HEK293 (cell line): ENCODE measurements around the gene PRR11.

Source experiments
- BCL6B ChIP-seq: fragments of 450-650 bp; formaldehyde crosslinking; IDR thresholded peaks from 2 replicates; pipeline ENCODE4 v1.5.1; 2017; ENCODE audit warnings: missing biosample characterization, missing genetic modification characterization
- GLIS1 ChIP-seq: fragments of 450-650 bp; formaldehyde crosslinking; IDR thresholded peaks from 2 replicates; pipeline ENCODE4 v1.5.1; 2016; ENCODE audit warnings: missing biosample characterization, missing genetic modification characterization
- HIC1 ChIP-seq: fragments of 450-650 bp; formaldehyde crosslinking; IDR thresholded peaks from 2 replicates; pipeline ENCODE4 v1.5.1; 2016; ENCODE audit warnings: missing biosample characterization, missing genetic modification characterization
- IKZF3 ChIP-seq: fragments of 450-650 bp; IDR thresholded peaks from 2 replicates; pipeline ENCODE4 v1.5.0; 2018; ENCODE audit warnings: missing biosample characterization, mild to moderate bottlenecking, missing genetic modification characterization, moderate library complexity
- KLF1 ChIP-seq: fragments of 450-650 bp; formaldehyde crosslinking; IDR thresholded peaks from 2 replicates; pipeline ENCODE4 v1.5.1; 2016; ENCODE audit warnings: missing biosample characterization, missing genetic modification characterization
- MEIS1 ChIP-seq: sonication (generic); formaldehyde crosslinking; IDR thresholded peaks from 2 replicates; pipeline ENCODE4 v1.8.1; 2022; ENCODE audit warnings: missing genetic modification reagents, mild to moderate bottlenecking, borderline replicate concordance
- PRDM10 ChIP-seq: fragments of 450-650 bp; formaldehyde crosslinking; IDR thresholded peaks from 2 replicates; pipeline ENCODE4 v1.5.1; 2016; ENCODE audit warnings: missing biosample characterization, missing genetic modification characterization
- SP2 ChIP-seq: fragments of 450-650 bp; formaldehyde crosslinking; IDR thresholded peaks from 2 replicates; pipeline ENCODE4 v1.5.1; 2016; ENCODE audit warnings: missing biosample characterization, missing genetic modification characterization
- ZBTB10 ChIP-seq: fragments of 450-650 bp; formaldehyde crosslinking; IDR thresholded peaks from 2 replicates; pipeline ENCODE4 v1.5.1; 2016; ENCODE audit warnings: missing biosample characterization, missing genetic modification characterization
- ZBTB17 ChIP-seq: fragments of 450-650 bp; formaldehyde crosslinking; IDR thresholded peaks from 2 replicates; pipeline ENCODE4 v1.5.1; 2016; ENCODE audit warnings: missing biosample characterization, missing genetic modification characterization
- ZBTB20 ChIP-seq: fragments of 450-650 bp; formaldehyde crosslinking; IDR thresholded peaks from 2 replicates; pipeline ENCODE4 v1.5.1; 2016; ENCODE audit warnings: missing biosample characterization, missing genetic modification characterization
- ZBTB48 ChIP-seq: fragments of 450-650 bp; formaldehyde crosslinking; IDR thresholded peaks from 2 replicates; pipeline ENCODE4 v1.5.1; 2016; ENCODE audit warnings: missing biosample characterization, missing genetic modification characterization
- ZFP37 ChIP-seq: fragments of 450-650 bp; formaldehyde crosslinking; IDR thresholded peaks from 2 replicates; pipeline ENCODE4 v1.5.1; 2016; ENCODE audit warnings: missing biosample characterization, missing genetic modification characterization
- ZIC2 ChIP-seq: fragments of 450-650 bp; formaldehyde crosslinking; IDR thresholded peaks from 2 replicates; pipeline ENCODE4 v1.5.1; 2016; ENCODE audit warnings: missing biosample characterization, missing genetic modification characterization
- ZNF169 ChIP-seq: fragments of 450-650 bp; formaldehyde crosslinking; IDR thresholded peaks from 2 replicates; pipeline ENCODE4 v1.5.1; 2016; ENCODE audit warnings: missing biosample characterization, missing genetic modification characterization
- ZNF266 ChIP-seq: fragments of 450-650 bp; formaldehyde crosslinking; IDR thresholded peaks from 2 replicates; pipeline ENCODE4 v1.5.1; 2016; ENCODE audit warnings: missing biosample characterization, missing genetic modification characterization, low read depth
- ZNF274 ChIP-seq, 2 experiments: fragments of 200-500 bp in 1 of 2; fragments of 450-650 bp in 1 of 2; sonication (Bioruptor generic) in 1 of 2; formaldehyde crosslinking in 1 of 2; IDR thresholded peaks; 2 replicates each; pipeline versions ENCODE4 v1.5.1 to v1.6.1; 2014 to 2016; ENCODE audit warnings: borderline replicate concordance in 1 of 2, inconsistent platforms in 1 of 2, low read length in 1 of 2, missing biosample characterization in 1 of 2, missing genetic modification characterization in 1 of 2
- ZNF398 ChIP-seq: fragments of 450-650 bp; formaldehyde crosslinking; IDR thresholded peaks from 2 replicates; pipeline ENCODE4 v1.5.1; 2017; ENCODE audit warnings: missing biosample characterization, missing genetic modification characterization
- ZNF501 ChIP-seq: fragments of 450-650 bp; formaldehyde crosslinking; IDR thresholded peaks from 2 replicates; pipeline ENCODE4 v1.5.1; 2016; ENCODE audit warnings: missing biosample characterization, missing genetic modification characterization
- ZNF600 ChIP-seq: fragments of 450-650 bp; formaldehyde crosslinking; IDR thresholded peaks from 2 replicates; pipeline ENCODE4 v1.5.1; 2016; ENCODE audit warnings: missing biosample characterization, missing genetic modification characterization
- ZNF626 ChIP-seq: fragments of 450-650 bp; sonication (Bioruptor Pico); formaldehyde crosslinking; IDR thresholded peaks from 2 replicates; pipeline ENCODE4 v1.5.1; 2018; ENCODE audit warnings: missing biosample characterization, missing genetic modification characterization, inconsistent platforms
- ZNF701 ChIP-seq: fragments of 450-650 bp; formaldehyde crosslinking; IDR thresholded peaks from 2 replicates; pipeline ENCODE4 v1.5.1; 2016; ENCODE audit warnings: missing biosample characterization, missing genetic modification characterization

Gene PRR11

GRCh38 chr17:59105852-59106462, 49.6 kb upstream of the PRR11 start (continued):
- TF ChIP-seq ZBTB10 (tag by site-specific recombination) (0 out of 2 replicates have a peak, but pooled peaks have one; percentile 64), IKZF3 (peak; percentile 55; the same call in 1 of the 2 replicates), ZFP37 (no peak), ZBTB20 (tag by site-specific recombination) (peak; percentile 94), ZNF600 (peak; percentile 67; the same call in 1 of the 2 replicates), HIC1 (tag by site-specific recombination) (peak; percentile 78), ZNF274 (IDR thresholded peaks at IDR 0.05; ENCODE audit: low read length) (no peak), ZNF274 (tag by site-specific recombination; IDR thresholded peaks at IDR 0.05; ENCODE audit: borderline replicate concordance) (no peak), ZBTB48 (tag by site-specific recombination) (peak; percentile 47; the same call in 1 of the 2 replicates), KLF1 (tag by site-specific recombination) (peak; percentile 20; the same call in 1 of the 2 replicates), ZBTB17 (tag by site-specific recombination) (peak; percentile 51), GLIS1 (tag by site-specific recombination) (peak; percentile 26), ZNF266 (tag by site-specific recombination) (0 out of 2 replicates have a peak, but pooled peaks have one; percentile 32), ZNF501 (tag by site-specific recombination) (peak; percentile 12; the same call in 1 of the 2 replicates), ZNF626 (tag by site-specific recombination) (no peak), PRDM10 (tag by site-specific recombination) (peak; percentile 70), ZNF398 (tag by site-specific recombination) (peak; percentile 71), ZNF701 (tag by site-specific recombination) (no peak), ZNF169 (no peak), MEIS1 (CRISPR knock-in tag) (no peak), BCL6B (tag by site-specific recombination) (no peak), SP2 (no peak), ZIC2 (tag by site-specific recombination) (peak; percentile 53)
